Body of pancreas (tissue), 4 donors: Measurements from ENCODE around the gene ARRDC2. TPM values are rescaled to one million over a fixed set of nuclear protein-coding genes. Genes with fewer than 3 reads are reported as not detected.
"Not testable (repeated sequence)": the region's sequence is repeated elsewhere in the genome, so short reads cannot be mapped to it uniquely, and the experiment has no call there.

Experiments used
- ATAC-seq: fragments of 150-250 bp; one replicate; pipeline ENCODE4 v1.9.1; 2016
- DNase-seq, 4 donors: peaks; one replicate each; pipeline ENCODE4 v3.0.0-alpha.2; 2019
- H3K27ac ChIP-seq, 4 donors: fragments of 200-600 bp; sonication (generic); 1 replicate in 3 of 4; 2 replicates in 1 of 4; pipeline versions ENCODE4 v1.5.1 to v1.6.1; 2016 to 2019; ENCODE audit warnings: mild to moderate bottlenecking in 1 of 4, mixed read lengths in 1 of 4, moderate library complexity in 1 of 4
- H3K27me3 ChIP-seq, 2 donors: fragments of 200-600 bp; sonication (generic); one replicate each; pipeline ENCODE4 v1.6.0; 2016; ENCODE audit warnings: mild to moderate bottlenecking in 1 of 2
- H3K36me3 ChIP-seq, 2 donors: fragments of 200-600 bp; sonication (generic); replicated peaks in 1 of 2; 2 replicates each; pipeline ENCODE4 v1.5.1; 2016; ENCODE audit warnings: low read depth in 2 of 2; ENCODE audit not compliant: insufficient read depth in 1 of 2
- H3K4me1 ChIP-seq: fragments of 200-600 bp; sonication (generic); one replicate; pipeline ENCODE4 v1.6.0; 2016
- H3K4me3 ChIP-seq, 2 donors: fragments of 200-600 bp; sonication (generic); 1 replicate in 1 of 2; 2 replicates in 1 of 2; pipeline ENCODE4 v1.5.1; 2016 to 2019
- H3K9me3 ChIP-seq, 3 donors: fragments of 200-600 bp; sonication (generic); 1 replicate in 2 of 3; 2 replicates in 1 of 3; pipeline ENCODE4 v1.5.1; 2016
- POLR2A ChIP-seq, 3 donors: fragments of 450-650 bp; IDR thresholded peaks; one replicate each; pipeline ENCODE4 v1.6.1; 2016; ENCODE audit warnings: antibody characterized with exemption in 3 of 3, mild to moderate bottlenecking in 2 of 3
- WGBS, 2 donors: methylation state at CpG; one replicate each; pipeline ENCODE4 v1.1.5; 2017; 5-methylcytosine and 5-hydroxymethylcytosine counted together
- intact Hi-C: fragments of 100-400 bp; cut with DNase I; formaldehyde crosslinking; loops from one replicate; pipeline ENCODE4 v1.15.1; 2023
- total RNA-seq, 2 donors: library from RNA; depleted of rRNA; stranded (reverse); fragments of >200 nt; gene quantifications; one replicate each; pipeline ENCODE4 v1.1.0, GENCODE V29; 2016
- TF ChIP-seq, protein P1 (sequence below), 7 experiments: fragments of 450-650 bp in 4 of 7; fragments of 200-600 bp in 3 of 7; sonication (generic) in 3 of 7; IDR thresholded peaks; one replicate each; pipeline ENCODE4 v1.5.1; 2016 to 2019; ENCODE audit warnings: antibody characterized with exemption in 7 of 7

ARRDC2 gene
- total RNA-seq, 2 donors from 2014 or later: 23.1 to 30.1 TPM

DNA sequence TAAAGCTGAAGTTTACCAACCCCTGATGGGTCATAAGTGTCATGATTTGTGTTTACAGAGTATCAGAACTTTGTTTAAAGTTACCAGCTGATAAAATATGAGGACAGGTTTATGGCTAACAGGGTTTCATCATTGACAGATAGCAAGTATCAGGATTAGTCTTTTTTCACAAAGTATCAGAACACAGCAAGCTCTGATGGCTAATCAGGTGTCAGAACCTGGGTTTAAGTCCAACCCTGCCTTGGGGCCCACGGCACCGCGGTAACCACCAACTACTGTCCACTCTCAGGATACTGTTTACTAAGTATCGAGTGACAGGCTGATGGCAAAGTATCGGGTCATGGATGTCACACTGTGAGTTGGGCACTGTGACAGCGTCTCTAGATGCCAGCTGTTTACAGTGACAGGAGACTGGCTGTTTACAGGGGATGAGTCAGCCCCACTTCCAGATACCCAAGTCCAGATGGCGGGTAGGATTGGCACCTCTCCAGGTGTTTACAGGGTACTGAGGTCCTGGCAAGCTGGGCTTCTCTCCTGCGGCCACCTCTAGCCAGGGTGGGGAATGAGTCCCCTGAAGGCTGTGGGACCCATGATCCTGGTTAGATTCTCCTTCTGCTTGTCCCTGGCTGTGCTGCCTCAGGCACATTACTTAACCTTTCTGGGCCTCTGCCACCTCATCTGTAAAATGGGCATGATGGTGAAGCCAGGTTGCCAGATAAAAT, 21.8 kb downstream of the ARRDC2 start:
- WGBS, 2 donors: 13 to 25% methylated on average over 6 to 8 of the region's 8 CpGs
- peak overlapping the region; percentile 20 to 78 (median 70) for H3K27ac ChIP-seq
- no peaks in the 10 kb centered on the region for H3K36me3 ChIP-seq
- peak; percentile 42 to 71 (median 64) for DNase-seq
- no peak overlapping the region for H3K4me3 ChIP-seq
- intact Hi-C loops: no loop called here
- no peaks in the 10 kb centered on the region for H3K27me3 ChIP-seq
- peaks cover 7% of the 10 kb centered on the region for H3K4me1 ChIP-seq
- TF ChIP-seq POLR2A (IDR thresholded peaks at IDR 0.05): no peak
- no peaks in the 10 kb centered on the region for H3K9me3 ChIP-seq
- ATAC-seq: peak; percentile 73

- H3K36me3 ChIP-seq, H3K4me1 ChIP-seq, H3K9me3 ChIP-seq, intact Hi-C loops, H3K27me3 ChIP-seq, ATAC-seq, H3K4me3 ChIP-seq: not testable (repeated sequence)
- DNase-seq: peak in 1 of 4 donors; percentile 29
- peak overlapping the region in 1 of 4 donors; percentile 40 for H3K27ac ChIP-seq
- peak in 1 of 3 donors; percentile 5 for TF ChIP-seq POLR2A (IDR thresholded peaks at IDR 0.05)
- 55 to 58% methylated on average over 3 to 5 of the region's 5 CpGs for WGBS, 2 donors
Measured at GRCh38 chr19:18031401-18031800, 23.4 kb downstream of the ARRDC2 start.

DNA sequence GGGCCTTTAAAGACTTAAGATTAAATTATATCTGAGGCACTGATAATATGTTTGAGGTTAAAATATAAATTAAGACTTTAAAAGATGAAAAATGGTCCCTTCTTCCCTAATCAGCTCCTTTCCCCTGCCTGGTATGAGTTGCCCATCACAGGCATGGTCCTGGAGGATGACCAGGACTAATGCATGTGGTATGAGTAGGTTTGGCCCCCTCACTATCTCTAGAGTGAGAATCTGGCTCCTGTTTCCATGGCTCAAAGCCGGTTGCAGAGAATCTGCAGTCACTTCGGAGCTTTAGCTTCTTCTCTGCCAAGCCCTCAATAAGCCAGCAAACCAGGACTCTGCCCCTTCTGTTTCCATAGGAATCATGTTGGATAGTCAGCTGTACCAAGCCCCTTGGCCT, 24.1 kb downstream of the ARRDC2 start:
- H3K36me3 ChIP-seq, DNase-seq, H3K4me3 ChIP-seq, H3K9me3 ChIP-seq, H3K27ac ChIP-seq, ATAC-seq, H3K4me1 ChIP-seq, intact Hi-C loops, H3K27me3 ChIP-seq: not testable (repeated sequence)
- 67 to 70% methylated on average over 2 of the region's 2 CpGs for WGBS, 2 donors

GRCh38 chr19:18041054-18041453, 33.1 kb downstream of the ARRDC2 start:
- intact Hi-C loops: no loop called here
- H3K27ac ChIP-seq: peak overlapping the region in 1 of 4 donors; percentile 44
- 59 to 85% methylated on average over 2 of the region's 2 CpGs for WGBS, 2 donors
- peaks cover 26% of the 10 kb centered on the region for H3K4me1 ChIP-seq
- H3K36me3 ChIP-seq: no peaks in the 10 kb centered on the region
- no peak for ATAC-seq
- H3K9me3 ChIP-seq: no peaks in the 10 kb centered on the region
- TF ChIP-seq POLR2A (IDR thresholded peaks at IDR 0.05): no peak
- TF ChIP-seq, protein P1, sequence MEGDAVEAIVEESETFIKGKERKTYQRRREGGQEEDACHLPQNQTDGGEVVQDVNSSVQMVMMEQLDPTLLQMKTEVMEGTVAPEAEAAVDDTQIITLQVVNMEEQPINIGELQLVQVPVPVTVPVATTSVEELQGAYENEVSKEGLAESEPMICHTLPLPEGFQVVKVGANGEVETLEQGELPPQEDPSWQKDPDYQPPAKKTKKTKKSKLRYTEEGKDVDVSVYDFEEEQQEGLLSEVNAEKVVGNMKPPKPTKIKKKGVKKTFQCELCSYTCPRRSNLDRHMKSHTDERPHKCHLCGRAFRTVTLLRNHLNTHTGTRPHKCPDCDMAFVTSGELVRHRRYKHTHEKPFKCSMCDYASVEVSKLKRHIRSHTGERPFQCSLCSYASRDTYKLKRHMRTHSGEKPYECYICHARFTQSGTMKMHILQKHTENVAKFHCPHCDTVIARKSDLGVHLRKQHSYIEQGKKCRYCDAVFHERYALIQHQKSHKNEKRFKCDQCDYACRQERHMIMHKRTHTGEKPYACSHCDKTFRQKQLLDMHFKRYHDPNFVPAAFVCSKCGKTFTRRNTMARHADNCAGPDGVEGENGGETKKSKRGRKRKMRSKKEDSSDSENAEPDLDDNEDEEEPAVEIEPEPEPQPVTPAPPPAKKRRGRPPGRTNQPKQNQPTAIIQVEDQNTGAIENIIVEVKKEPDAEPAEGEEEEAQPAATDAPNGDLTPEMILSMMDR (IDR thresholded peaks at IDR 0.05): no peak
- no peak for DNase-seq
- H3K27me3 ChIP-seq: no peaks in the 10 kb centered on the region
- H3K4me3 ChIP-seq: no peak overlapping the region

DNA sequence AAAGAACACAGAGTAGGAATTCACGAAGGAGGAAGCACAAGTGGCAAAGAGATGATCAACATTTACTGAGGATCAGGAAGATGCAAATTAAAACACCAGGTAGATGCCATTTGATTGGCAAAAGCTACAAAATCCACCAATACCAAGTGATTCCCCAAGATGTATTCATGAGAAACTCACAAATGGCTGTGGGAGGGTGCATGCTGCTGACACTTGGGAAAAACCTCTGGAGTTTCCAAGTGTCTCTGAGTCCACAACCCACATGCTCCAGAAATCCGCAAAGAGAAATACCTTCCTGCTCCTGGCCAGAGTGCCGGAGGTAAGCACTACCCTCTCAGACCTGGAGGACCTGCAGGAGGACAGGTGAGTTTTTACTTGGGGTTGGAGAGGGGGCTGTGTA, 35.7 kb downstream of the ARRDC2 start:
- WGBS, 2 donors: 79 to 89% methylated on average over 3 of the region's 3 CpGs
- H3K4me1 ChIP-seq: peaks cover 28% of the 10 kb centered on the region
- TF ChIP-seq, protein P1 (IDR thresholded peaks at IDR 0.05): no peak
- TF ChIP-seq POLR2A (IDR thresholded peaks at IDR 0.05): no peak
- no peak overlapping the region for H3K27ac ChIP-seq
- DNase-seq (no peak), ATAC-seq (no peak)
- H3K27me3 ChIP-seq: no peaks in the 10 kb centered on the region
- H3K9me3 ChIP-seq: no peaks in the 10 kb centered on the region
- no peak overlapping the region for H3K4me3 ChIP-seq
- intact Hi-C loops: no loop called here
- no peaks in the 10 kb centered on the region for H3K36me3 ChIP-seq

- H3K9me3 ChIP-seq: no peaks in the 10 kb centered on the region
- peaks cover 39% of the 10 kb centered on the region for H3K4me1 ChIP-seq
- intact Hi-C loops: no loop called here
- no peaks in the 10 kb centered on the region for H3K36me3 ChIP-seq
- 7 to 39% methylated on average over 5 to 12 of the region's 12 CpGs for WGBS, 2 donors
- ATAC-seq: peak; percentile 81
- no peaks in the 10 kb centered on the region for H3K27me3 ChIP-seq
- H3K4me3 ChIP-seq: no peak overlapping the region
- H3K27ac ChIP-seq: peak overlapping the region; percentile 69 to 78 (median 76)
- peak; percentile 69 to 89 (median 83) for DNase-seq
- TF ChIP-seq, protein P1 (IDR thresholded peaks at IDR 0.05): no peak
- peak in 2 of 3 donors; percentile 59 for TF ChIP-seq POLR2A (IDR thresholded peaks at IDR 0.05)
Measured at GRCh38 chr19:18044825-18045304, 36.9 kb downstream of the ARRDC2 start.
